ENCODE results near the gene FBXW4. TPM values are rescaled to one million over a fixed set of nuclear protein-coding genes. Genes with fewer than 3 reads are reported as not detected.

Gene FBXW4
- total and polyA plus RNA-seq, 2 of the 8 experiments (the other 6 are each of a cell fraction or from before 2014, with no cell fraction given): 29.0 to 32.8 TPM

GRCh38 chr10:101655570-101655969 is 39.4 kb downstream of the FBXW4 start:
- 0 out of 2 replicates have a peak, but pooled peaks cover 1% of the 10 kb centered on the region for H3K23me2 ChIP-seq (ENCODE audit: low read depth, low read length)
- H2BK120ac ChIP-seq (replicated peaks; ENCODE audit: low read depth, low read length): no peak overlapping the region
- POLR2A ChIA-PET (ENCODE audit: partially characterized antibody): interaction anchor here (1.7 kb wide), 1 partner anchor 10 kb away, joined by 4 read pairs; no protein-coding TSS in a partner anchor
- no peak overlapping the region for H3K4me2 ChIP-seq (ENCODE audit: insufficient read depth in 1 of 2, low read depth in 2 of 2, low read length in 2 of 2)
- H3K27me3 ChIP-seq (replicated peaks in 1 of 4; ENCODE audit: control insufficient read depth in 3 of 4, extremely low read depth in 1 of 4, insufficient read depth in 3 of 4, low read length in 3 of 4): no peaks in the 10 kb centered on the region
- FAIRE-seq (no peak), DNase-seq (ENCODE audit: low read depth in 1 of 2, low spot score in 2 of 2) (no peak)
- no peak overlapping the region for H4K91ac ChIP-seq (replicated peaks; ENCODE audit: insufficient read length, low read length)
- no peak overlapping the region for H2BK12ac ChIP-seq (ENCODE audit: low read depth, low read length)
- H4K8ac ChIP-seq (ENCODE audit: extremely low read depth, insufficient read depth, low read length): no peak overlapping the region
- H3K9me3 ChIP-seq (ENCODE audit: insufficient read depth in 2 of 2, low read depth in 1 of 2, low read length in 1 of 2): no peaks in the 10 kb centered on the region
- no peak overlapping the region for H2BK5ac ChIP-seq (ENCODE audit: low read depth, low read length)
- WGBS, 2 experiments (ENCODE audit: extremely low coverage in 1 of 2, insufficient coverage in 1 of 2, insufficient read length in 1 of 2, insufficient replicate concordance in 2 of 2, low coverage in 1 of 2, low lambda C conversion rate in 2 of 2, missing lambda C conversion rate in 1 of 2): 73% methylated on average over 6 of the region's 6 CpGs; no CpG with 5 or more reads in 1 of the 2 experiments
- H2AK5ac ChIP-seq (ENCODE audit: low read depth, low read length): no peak overlapping the region
- no peak overlapping the region for H3K9ac ChIP-seq (replicated peaks in 1 of 4; ENCODE audit: extremely low read depth in 1 of 4, low read depth in 3 of 4, low read length in 3 of 4)
- H3K36me3 ChIP-seq (ENCODE audit: control insufficient read depth in 2 of 4, insufficient read depth in 4 of 4, low read length in 3 of 4): peaks cover 0 to 7% (median 0%) of the 10 kb centered on the region in 4 experiments; a peak in 3 of 8 replicates
- H3K4me1 ChIP-seq (replicated peaks in 1 of 4; ENCODE audit: control insufficient read depth in 3 of 4, insufficient read depth in 4 of 4, low read length in 3 of 4): peaks cover 9 to 21% (median 9%) of the 10 kb centered on the region in 4 experiments; a peak in 6 of 7 replicates
- no peaks in the 10 kb centered on the region for H3K79me1 ChIP-seq (ENCODE audit: low read depth, low read length)
- H3K56ac ChIP-seq (replicated peaks; ENCODE audit: insufficient read length, low read depth, low read length): no peak overlapping the region
- no peak overlapping the region for H3K14ac ChIP-seq (ENCODE audit: insufficient read length)
- H2BK15ac ChIP-seq (ENCODE audit: low read length): 0 out of 2 replicates have a peak overlapping the region, but pooled peaks have one; percentile 3
- no peak overlapping the region for H3K4me3 ChIP-seq (ENCODE audit: extremely low read depth in 1 of 4, insufficient read depth in 2 of 4, low read depth in 3 of 4, low read length in 4 of 4)
- H3K79me2 ChIP-seq (ENCODE audit: control insufficient read depth in 1 of 2, insufficient read depth in 2 of 2, low read length in 2 of 2): no peaks in the 10 kb centered on the region
- H3K4ac ChIP-seq (replicated peaks; ENCODE audit: insufficient read length, low read depth, low read length): no peak overlapping the region
- H3K23ac ChIP-seq (ENCODE audit: insufficient read length): no peak overlapping the region
- CTCF ChIA-PET (ENCODE audit: partially characterized antibody): interaction anchor here (0.8 to 1.4 kb wide), 3 partner anchors 18 to 1173 kb away, joined by 3 read pairs; no protein-coding TSS in a partner anchor
- H2AFZ ChIP-seq (ENCODE audit: low read length): no peak overlapping the region
- no peak overlapping the region for H3K27ac ChIP-seq (ENCODE audit: low read depth, low read length)
- no peak overlapping the region for H3K18ac ChIP-seq (ENCODE audit: extremely low read depth, low read length)
- H2BK20ac ChIP-seq (ENCODE audit: low read length): no peak overlapping the region
- H4K20me1 ChIP-seq (replicated peaks in 1 of 2; ENCODE audit: control insufficient read depth in 1 of 2, insufficient read depth in 2 of 2, low read length in 2 of 2): peaks cover 0 to 2% of the 10 kb centered on the region in 2 experiments
- H4K5ac ChIP-seq (ENCODE audit: insufficient read length, low read depth, low read length): no peak overlapping the region
- no peak for TF ChIP-seq BACH1 (IDR thresholded peaks at IDR 0.05; ENCODE audit: low read length)
- no peak for TF ChIP-seq EZH2 (IDR thresholded peaks at IDR 0.05; ENCODE audit: low read depth, low read length, severe bottlenecking)
- TF ChIP-seq SRF (IDR thresholded peaks at IDR 0.05; ENCODE audit: low read depth, low read length): no peak

Measured in H1 (cell line).